NCI-H1417 treated with DMSO at 0.1 percent for 48 hours (cell line): ENCODE data around the gene EPHB1.
"Not testable (repeated sequence)": the region's sequence is repeated elsewhere in the genome, so short reads cannot be mapped to it uniquely, and the experiment has no call there.

Experiments
- DNase-seq: peaks from one replicate; lab custom pipeline; 2025; lab: John Stamatoyannopoulos, UW

The EPHB1 gene

GRCh38 chr3:135005616-135006015 lies 210.6 kb downstream of the EPHB1 start:
- DNase-seq, result not testable (repeated sequence)

GRCh38 chr3:135007607-135008006 lies 212.5 kb downstream of the EPHB1 start:
- no peak for DNase-seq

GRCh38 chr3:135008326-135008725 lies 213.3 kb downstream of the EPHB1 start:
- DNase-seq, result no peak

GRCh38 chr3:135009014-135009413 lies 214.0 kb downstream of the EPHB1 start:
- DNase-seq, result no peak

GRCh38 chr3:135012101-135012500 lies 217.0 kb downstream of the EPHB1 start:
- DNase-seq, result no peak

GRCh38 chr3:135013206-135013605 lies 218.1 kb downstream of the EPHB1 start:
- DNase-seq, result no peak

GRCh38 chr3:135014566-135014965 lies 219.5 kb downstream of the EPHB1 start:
- no peak for DNase-seq

GRCh38 chr3:135017003-135017893 lies 222.2 kb downstream of the EPHB1 start:
- no peak for DNase-seq

- no peak for DNase-seq
Observed at GRCh38 chr3:135018149-135018923, 223.3 kb downstream of the EPHB1 start.

GRCh38 chr3:135020181-135020580 lies 225.1 kb downstream of the EPHB1 start:
- no peak for DNase-seq

- DNase-seq, result no peak
Observed at GRCh38 chr3:135023996-135024658, 229.1 kb downstream of the EPHB1 start.

GRCh38 chr3:135030768-135031615 lies 235.9 kb downstream of the EPHB1 start:
- DNase-seq, result not testable (repeated sequence)

- DNase-seq, result no peak
Observed at GRCh38 chr3:135033737-135034136, 238.7 kb downstream of the EPHB1 start.

GRCh38 chr3:135034291-135034768 lies 239.3 kb downstream of the EPHB1 start:
- peak; percentile 70 for DNase-seq

- no peak for DNase-seq
Observed at GRCh38 chr3:135034891-135035440, 239.9 kb downstream of the EPHB1 start.

- DNase-seq, result no peak
Observed at GRCh38 chr3:135038186-135038585, 243.1 kb downstream of the EPHB1 start.

- DNase-seq, result not testable (repeated sequence)
Observed at GRCh38 chr3:135039536-135039935, 244.5 kb downstream of the EPHB1 start.

- DNase-seq, result no peak
Observed at GRCh38 chr3:135040321-135041240, 245.5 kb downstream of the EPHB1 start.

- no peak for DNase-seq
Observed at GRCh38 chr3:135041601-135042000, 246.5 kb downstream of the EPHB1 start.

GRCh38 chr3:135047061-135047460 lies 252.0 kb downstream of the EPHB1 start:
- no peak for DNase-seq
